Inflammatory macrophage treated with lipopolysaccharide for 4 hours (primary cell): ENCODE results near the gene WDPCP.
A peak's percentile ranks its signal among the peaks of the same experiment; 100 is the strongest.
"Not testable (repeated sequence)": the region's sequence is repeated elsewhere in the genome, so short reads cannot be mapped to it uniquely, and the experiment has no call there.

Source experiments
- DNase-seq: peaks from one replicate; pipeline ENCODE4 v3.0.0-alpha.2; 2020

WDPCP gene

GRCh38 chr2:63588385-63589147, at the start of gene WDPCP, which contains the start of gene MDH1:
TSS of gene WDPCP (minus strand) at chr2:63588477. CDS start at chr2:63588271, 206 bp downstream.
TSS of gene MDH1 (plus strand) at chr2:63588963. CDS start at chr2:63589044, 81 bp downstream.
- DNase-seq: peak; percentile 99

GRCh38 chr2:63632382-63632781, 44.1 kb upstream of the WDPCP start:
- DNase-seq: no peak

GRCh38 chr2:63631501-63631900, 43.2 kb upstream of the WDPCP start:
- no peak for DNase-seq

GRCh38 chr2:63628403-63628942, 40.2 kb upstream of the WDPCP start:
- DNase-seq: no peak

GRCh38 chr2:63627866-63628265, 39.6 kb upstream of the WDPCP start:
- DNase-seq: no peak

GRCh38 chr2:63623763-63624162, 35.5 kb upstream of the WDPCP start:
- not testable (repeated sequence) for DNase-seq

- DNase-seq: no peak
Observed at GRCh38 chr2:63622751-63623150, 34.5 kb upstream of the WDPCP start.

GRCh38 chr2:63619328-63619727, 31.1 kb upstream of the WDPCP start:
- DNase-seq: no peak

GRCh38 chr2:63617366-63617765, 29.1 kb upstream of the WDPCP start:
- DNase-seq: no peak

GRCh38 chr2:63614983-63615945, 27.0 kb upstream of the WDPCP start:
- DNase-seq: no peak

GRCh38 chr2:63614448-63614968, 26.2 kb upstream of the WDPCP start:
- DNase-seq: no peak

- no peak for DNase-seq
Observed at GRCh38 chr2:63613391-63613901, 25.2 kb upstream of the WDPCP start.

GRCh38 chr2:63610525-63610924, 22.2 kb upstream of the WDPCP start:
- no peak for DNase-seq

- not testable (repeated sequence) for DNase-seq
Observed at GRCh38 chr2:63608865-63609264, 20.6 kb upstream of the WDPCP start.

- no peak for DNase-seq
Observed at GRCh38 chr2:63604666-63605065, 16.4 kb upstream of the WDPCP start.

- no peak for DNase-seq
Observed at GRCh38 chr2:63600881-63601460, 12.7 kb upstream of the WDPCP start.

GRCh38 chr2:63598981-63599380, 10.7 kb upstream of the WDPCP start:
- no peak for DNase-seq

- peak; percentile 75 for DNase-seq
Observed at GRCh38 chr2:63596401-63596883, 8.2 kb upstream of the WDPCP start.

- DNase-seq: no peak
Observed at GRCh38 chr2:63594660-63595059, 6.4 kb upstream of the WDPCP start.

GRCh38 chr2:63591566-63592175, 3.4 kb upstream of the WDPCP start:
- DNase-seq: peak; percentile 15

GRCh38 chr2:63590626-63591408, 2.5 kb upstream of the WDPCP start:
- peak; percentile 79 for DNase-seq
